Dermis lymphatic vessel endothelial cell (primary cell): ENCODE results near the gene KRTAP13-4. TPM values are rescaled to one million over a fixed set of nuclear protein-coding genes. Genes with fewer than 3 reads are reported as not detected.

ENCODE experiments used
- total RNA-seq: library from RNA; depleted of rRNA; stranded (reverse); fragments of >200 nt; gene quantifications from 2 replicates; pipeline ENCODE4 v1.2.1, GENCODE V29; 2014

The KRTAP13-4 gene
- total RNA-seq, result not detected in 2 replicates

GRCh38 chr21:30430170-30430655 is at the start of gene KRTAP13-4:
Gene KRTAP13-4, plus strand, starts transcription at chr21:30430220. Its CDS starts 56 bp downstream, at chr21:30430276.

GRCh38 chr21:30395731-30396130 is 34.3 kb upstream of the KRTAP13-4 start, which contains the start of gene KRTAP13-1:
Gene KRTAP13-1, plus strand, starts transcription at chr21:30396031. Its CDS starts 56 bp downstream, at chr21:30396087.

GRCh38 chr21:30425826-30426225 is 4.2 kb upstream of the KRTAP13-4 start, which contains the start of gene KRTAP13-3:
Gene KRTAP13-3, minus strand, starts transcription at chr21:30425926. Its CDS starts 14 bp downstream, at chr21:30425912.

GRCh38 chr21:30439975-30440374 is 10.0 kb downstream of the KRTAP13-4 start, which contains the start of gene KRTAP15-1:
Gene KRTAP15-1, plus strand, starts transcription at chr21:30440275. Its CDS starts 53 bp downstream, at chr21:30440328.

GRCh38 chr21:30480145-30480544 is 50.1 kb downstream of the KRTAP13-4 start, which contains the start of gene KRTAP19-1:
Gene KRTAP19-1, minus strand, starts transcription at chr21:30480367. Its CDS starts 50 bp downstream, at chr21:30480317.

Other genes starting within 250 kb of the KRTAP13-4 start
- not detected in 2 replicates for gene CLDN8, start 214.1 kb upstream of the KRTAP13-4 start, total RNA-seq
- not detected in 2 replicates for gene KRTAP24-1, start 147.3 kb upstream of the KRTAP13-4 start, total RNA-seq
- not detected in 2 replicates for gene KRTAP25-1, start 140.7 kb upstream of the KRTAP13-4 start, total RNA-seq
- not detected in 2 replicates for gene KRTAP26-1, start 109.9 kb upstream of the KRTAP13-4 start, total RNA-seq
- gene KRTAP27-1, start 92.5 kb upstream of the KRTAP13-4 start, total RNA-seq, result not detected in 2 replicates
- not detected in 2 replicates for gene KRTAP23-1, start 81.6 kb upstream of the KRTAP13-4 start, total RNA-seq
- gene KRTAP13-2, start 57.9 kb upstream of the KRTAP13-4 start, total RNA-seq, result not detected in 2 replicates
- gene KRTAP13-1, start 34.2 kb upstream of the KRTAP13-4 start, total RNA-seq, result not detected in 2 replicates
- gene KRTAP13-3, start 4.3 kb upstream of the KRTAP13-4 start, total RNA-seq, result not detected in 2 replicates
- not detected in 2 replicates for gene KRTAP15-1, start 10.1 kb downstream of the KRTAP13-4 start, total RNA-seq
- gene KRTAP19-1, start 50.1 kb downstream of the KRTAP13-4 start, total RNA-seq, result not detected in 2 replicates
- gene KRTAP19-2, start 57.2 kb downstream of the KRTAP13-4 start, total RNA-seq, result not detected in 2 replicates
- not detected in 2 replicates for gene KRTAP19-3, start 61.8 kb downstream of the KRTAP13-4 start, total RNA-seq
- not detected in 2 replicates for gene KRTAP19-4, start 66.9 kb downstream of the KRTAP13-4 start, total RNA-seq
- gene KRTAP19-5, start 71.9 kb downstream of the KRTAP13-4 start, total RNA-seq, result not detected in 2 replicates
- gene KRTAP19-6, start 111.6 kb downstream of the KRTAP13-4 start, total RNA-seq, result not detected in 2 replicates
- not detected in 2 replicates for gene KRTAP19-7, start 131.1 kb downstream of the KRTAP13-4 start, total RNA-seq
- not detected in 2 replicates for gene KRTAP22-2, start 160.2 kb downstream of the KRTAP13-4 start, total RNA-seq
- not detected in 2 replicates for gene KRTAP6-3, start 162.2 kb downstream of the KRTAP13-4 start, total RNA-seq
- not detected in 2 replicates for gene KRTAP6-2, start 168.7 kb downstream of the KRTAP13-4 start, total RNA-seq
- gene KRTAP22-1, start 170.9 kb downstream of the KRTAP13-4 start, total RNA-seq, result not detected in 2 replicates
- gene KRTAP6-1, start 183.7 kb downstream of the KRTAP13-4 start, total RNA-seq, result not detected in 2 replicates
- not detected in 2 replicates for gene KRTAP20-1, start 186.2 kb downstream of the KRTAP13-4 start, total RNA-seq
- not detected in 2 replicates for gene KRTAP20-4, start 190.4 kb downstream of the KRTAP13-4 start, total RNA-seq
- not detected in 2 replicates for gene KRTAP20-2, start 205.0 kb downstream of the KRTAP13-4 start, total RNA-seq
- gene KRTAP20-3, start 212.6 kb downstream of the KRTAP13-4 start, total RNA-seq, result not detected in 2 replicates